Lower leg skin (tissue), 4 donors: ENCODE data around the gene CHST2. TPM values are rescaled to one million over a fixed set of nuclear protein-coding genes. Genes with fewer than 3 reads are reported as not detected.

ENCODE experiments used
- DNase-seq, 2 donors: peaks; one replicate each; pipeline ENCODE4 v3.0.0-alpha.2; 2019; ENCODE audit warnings: low spot score in 2 of 2
- H3K4me3 ChIP-seq: fragments of 200-600 bp; sonication (generic); 2 replicates; pipeline ENCODE4 v1.5.1; 2017; ENCODE audit warnings: mild to moderate bottlenecking, low read depth; ENCODE audit not compliant: poor library complexity, severe bottlenecking
- CTCF ChIP-seq, 3 donors: fragments of 450-650 bp; IDR thresholded peaks; one replicate each; pipeline ENCODE4 v1.5.1; 2016; ENCODE audit warnings: antibody characterized with exemption in 3 of 3, mild to moderate bottlenecking in 3 of 3, moderate library complexity in 2 of 3
- POLR2A ChIP-seq, 2 donors: fragments of 450-650 bp; IDR thresholded peaks; one replicate each; pipeline ENCODE4 v1.6.1; 2016 to 2017; ENCODE audit warnings: antibody characterized with exemption in 2 of 2, mild to moderate bottlenecking in 1 of 2, moderate library complexity in 1 of 2
- WGBS, 2 donors: methylation state at CpG; one replicate each; pipeline ENCODE4 v1.1.5; 2018; 5-methylcytosine and 5-hydroxymethylcytosine counted together
- intact Hi-C: fragments of 100-400 bp; cut with DNase I; formaldehyde crosslinking; loops from one replicate; pipeline ENCODE4 v1.15.0; 2023; ENCODE audit warnings: low total_unique reads
- total RNA-seq, 4 donors: library from RNA; depleted of rRNA; stranded (reverse); fragments of >200 nt; gene quantifications; one replicate each; pipeline ENCODE4 v1.1.0, GENCODE V29; 2016

The CHST2 gene
- total RNA-seq, 4 donors from 2014 or later, result 2.2 to 14.7 (median 4.4) TPM

- WGBS, 2 donors, result 0 to 1% methylated on average over 6 to 46 of the region's 85 CpGs
- peak overlapping the region; percentile 54 for H3K4me3 ChIP-seq
- DNase-seq, result no peak
- intact Hi-C loops, result no loop called here
- TF ChIP-seq CTCF (IDR thresholded peaks at IDR 0.05) (no peak), POLR2A (IDR thresholded peaks at IDR 0.05) (no peak)
Observed at GRCh38 chr3:143119974-143120715, 574 bp downstream of the CHST2 start.

GRCh38 chr3:143120716-143121240, 1.2 kb downstream of the CHST2 start:
- H3K4me3 ChIP-seq, result peak overlapping the region; percentile 54
- 0 to 1% methylated on average over 4 to 29 of the region's 60 CpGs for WGBS, 2 donors

GRCh38 chr3:143121241-143122088, 1.9 kb downstream of the CHST2 start:
- intact Hi-C loops, result no loop called here
- H3K4me3 ChIP-seq, result peak overlapping the region; percentile 54
- peak in 1 of 2 donors; percentile 86 for DNase-seq
- no peak for TF ChIP-seq POLR2A (IDR thresholded peaks at IDR 0.05)
- TF ChIP-seq CTCF (IDR thresholded peaks at IDR 0.05), result no peak
- 67 to 92% methylated on average over 52 to 73 of the region's 79 CpGs for WGBS, 2 donors

More at GRCh38 chr3:143120716-143121240, 1.2 kb downstream of the CHST2 start:
- no peak for TF ChIP-seq POLR2A (IDR thresholded peaks at IDR 0.05)
- TF ChIP-seq CTCF (IDR thresholded peaks at IDR 0.05), result no peak
- intact Hi-C loops, result no loop called here
- no peak for DNase-seq

GRCh38 chr3:143122089-143122430, 2.5 kb downstream of the CHST2 start:
- no peak overlapping the region for H3K4me3 ChIP-seq
- intact Hi-C loops, result no loop called here
- WGBS, 2 donors, result 97% methylated on average over 16 of the region's 16 CpGs
- TF ChIP-seq POLR2A (IDR thresholded peaks at IDR 0.05), result no peak
- no peak for TF ChIP-seq CTCF (IDR thresholded peaks at IDR 0.05)
- no peak for DNase-seq

- H3K4me3 ChIP-seq, result no peak overlapping the region
- intact Hi-C loops, result no loop called here
- WGBS, 2 donors, result 57 to 59% methylated on average over 4 of the region's 4 CpGs
- DNase-seq, result no peak
- TF ChIP-seq POLR2A (IDR thresholded peaks at IDR 0.05) (no peak), CTCF (IDR thresholded peaks at IDR 0.05) (no peak)
Observed at GRCh38 chr3:143122608-143123352, 3.2 kb downstream of the CHST2 start.
